HG03469 (cell line): ENCODE data around the gene PALM.

Source experiments
- ATAC-seq: cut with Tn5 transposase; IDR thresholded peaks from one replicate; pipeline ENCODE4 v1.9.1; 2021; ENCODE audit warnings: mild to moderate bottlenecking, moderate library complexity, moderate number of reproducible peaks; ENCODE audit not compliant: unreplicated experiment

Gene PALM

GRCh38 chr19:750640-751423 is 42.1 kb downstream of the PALM start, which contains the start of gene MISP:
Gene MISP, plus strand, starts transcription at chr19:751112. Its CDS starts 5,835 bp downstream, at chr19:756947.
- no peak for ATAC-seq

GRCh38 chr19:751501-752341 is 43.0 kb downstream of the PALM start:
- no peak for ATAC-seq

- no peak for ATAC-seq
Measured at GRCh38 chr19:752652-753517, 44.1 kb downstream of the PALM start.

GRCh38 chr19:754530-754929 is 45.8 kb downstream of the PALM start:
- ATAC-seq: no peak

GRCh38 chr19:755063-755462 is 46.3 kb downstream of the PALM start:
- no peak for ATAC-seq

DNA sequence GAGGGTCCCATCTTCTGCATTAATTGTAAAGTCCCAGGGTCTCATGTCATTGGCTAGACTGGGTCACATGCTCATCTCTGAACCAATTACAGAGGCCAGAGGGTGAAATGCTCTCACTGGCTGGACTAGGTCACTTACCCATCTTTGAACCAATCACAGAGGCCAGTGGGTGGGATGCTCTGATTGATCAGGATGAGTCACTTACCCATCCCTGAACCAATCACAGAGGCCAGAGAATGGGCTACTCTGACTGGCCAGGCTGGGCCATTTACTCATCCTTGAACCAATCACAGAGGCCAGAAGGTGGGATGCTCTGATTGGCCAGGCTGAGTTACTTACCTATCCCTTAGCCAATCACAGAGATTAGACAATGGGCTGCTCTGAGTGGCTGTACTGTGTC is 47.5 kb downstream of the PALM start:
- ATAC-seq: no peak

GRCh38 chr19:756821-757688 is 48.3 kb downstream of the PALM start:
- no peak for ATAC-seq

DNA sequence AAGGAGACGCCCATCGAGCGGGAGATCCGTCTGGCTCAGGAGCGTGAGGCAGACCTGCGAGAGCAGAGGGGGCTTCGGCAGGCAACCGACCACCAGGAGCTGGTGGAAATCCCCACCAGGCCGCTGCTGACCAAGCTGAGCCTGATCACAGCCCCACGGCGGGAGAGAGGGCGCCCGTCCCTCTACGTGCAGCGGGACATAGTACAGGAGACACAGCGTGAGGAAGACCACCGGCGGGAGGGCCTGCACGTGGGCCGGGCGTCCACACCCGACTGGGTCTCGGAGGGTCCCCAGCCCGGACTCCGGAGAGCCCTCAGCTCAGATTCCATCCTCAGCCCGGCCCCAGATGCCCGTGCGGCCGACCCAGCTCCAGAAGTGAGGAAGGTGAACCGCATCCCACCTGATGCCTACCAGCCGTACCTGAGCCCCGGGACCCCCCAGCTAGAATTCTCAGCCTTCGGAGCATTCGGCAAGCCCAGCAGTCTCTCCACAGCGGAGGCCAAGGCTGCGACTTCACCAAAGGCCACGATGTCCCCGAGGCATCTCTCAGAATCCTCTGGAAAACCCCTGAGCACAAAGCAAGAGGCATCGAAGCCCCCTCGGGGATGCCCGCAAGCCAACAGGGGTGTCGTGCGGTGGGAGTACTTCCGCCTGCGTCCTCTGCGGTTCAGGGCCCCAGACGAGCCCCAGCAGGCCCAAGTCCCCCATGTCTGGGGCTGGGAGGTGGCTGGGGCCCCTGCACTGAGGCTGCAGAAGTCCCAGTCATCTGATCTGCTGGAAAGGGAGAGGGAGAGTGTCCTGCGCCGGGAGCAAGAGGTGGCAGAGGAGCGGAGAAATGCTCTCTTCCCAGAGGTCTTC is 49.3 kb downstream of the PALM start:
- no peak for ATAC-seq

DNA sequence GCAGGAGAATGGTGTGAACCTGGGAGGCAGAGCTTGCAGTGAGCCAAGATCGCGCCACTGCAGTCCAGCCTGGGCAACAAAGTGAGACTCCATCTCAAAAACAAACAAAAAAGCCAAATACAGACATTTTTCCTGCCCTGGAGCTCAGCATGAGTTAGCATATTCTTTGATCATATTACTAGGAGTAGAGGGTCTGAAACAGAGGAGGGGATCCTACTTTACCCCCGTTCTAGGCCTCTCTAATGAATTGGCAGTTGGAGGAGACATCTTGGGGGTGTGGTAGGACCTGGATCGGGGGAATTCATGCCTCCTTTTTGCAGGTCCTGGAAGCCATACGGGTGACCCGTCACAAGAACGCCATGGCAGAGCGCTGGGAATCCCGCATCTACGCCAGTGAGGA is 54.4 kb downstream of the PALM start:
- no peak for ATAC-seq

DNA sequence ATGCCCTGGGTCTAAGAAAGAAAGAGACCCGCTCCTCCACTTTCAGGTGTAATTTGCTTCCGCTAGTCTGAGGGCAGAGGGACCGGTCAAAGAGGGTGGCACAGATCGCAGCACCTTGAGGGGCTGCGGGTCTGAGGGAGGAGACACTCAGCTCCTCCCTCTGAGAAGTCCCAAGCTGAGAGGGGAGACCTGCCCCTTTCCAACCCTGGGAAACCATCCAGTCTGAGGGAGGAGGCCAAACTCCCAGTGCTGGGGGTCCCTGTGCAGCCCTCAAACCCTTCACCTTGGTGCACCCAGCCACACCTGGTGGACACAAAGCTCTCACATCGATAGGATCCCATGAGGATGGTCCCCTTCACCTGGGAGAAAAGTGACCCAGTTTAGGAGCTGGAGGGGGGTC is 55.1 kb downstream of the PALM start:
- no peak for ATAC-seq

DNA sequence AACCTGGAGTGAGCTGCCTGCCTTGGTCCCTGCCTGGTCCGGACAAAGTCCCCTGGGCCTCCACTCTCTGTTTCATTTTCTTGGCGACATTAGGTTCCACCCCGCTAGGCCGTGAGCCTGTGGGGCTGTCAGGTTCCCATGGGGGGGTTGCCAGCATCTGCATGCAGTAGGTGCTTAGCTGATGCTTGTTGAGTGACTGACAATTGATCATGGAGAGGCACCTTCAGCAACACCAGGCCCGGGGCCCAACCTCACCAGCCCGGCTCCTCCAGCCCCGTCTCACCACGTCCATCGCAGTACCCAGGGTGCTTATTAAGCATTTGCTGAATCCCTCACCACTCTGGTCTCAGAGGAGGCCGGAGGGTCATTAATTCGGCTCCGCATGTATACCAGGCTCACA is 55.6 kb downstream of the PALM start:
- no peak for ATAC-seq

DNA sequence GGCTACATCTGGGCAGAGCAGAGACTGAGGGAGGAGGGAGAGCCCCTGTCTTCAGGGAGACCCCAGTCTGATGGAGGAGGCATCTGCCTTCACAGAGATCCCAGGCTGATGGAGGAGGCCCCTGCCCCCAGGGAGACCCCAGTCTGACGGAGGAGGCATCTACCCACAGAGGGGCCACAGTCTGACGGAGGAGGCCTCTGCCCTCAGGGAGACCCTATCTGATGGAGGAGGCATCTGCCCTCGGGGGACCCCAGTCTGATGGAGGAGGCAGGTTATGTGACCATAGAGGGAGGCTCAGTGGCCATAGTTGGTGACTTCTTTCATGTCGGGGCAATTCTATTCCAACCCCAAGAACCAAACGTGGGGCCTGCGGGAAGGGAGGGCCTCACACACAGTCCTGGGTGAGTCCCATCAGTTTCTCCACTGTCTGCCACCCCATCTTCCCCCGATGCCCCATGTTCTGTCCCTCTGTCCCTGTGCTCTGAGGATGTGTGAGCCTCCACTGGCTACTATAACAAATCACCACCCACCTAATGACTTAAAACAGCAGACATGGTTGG is 56.5 kb downstream of the PALM start:
- ATAC-seq: no peak

DNA sequence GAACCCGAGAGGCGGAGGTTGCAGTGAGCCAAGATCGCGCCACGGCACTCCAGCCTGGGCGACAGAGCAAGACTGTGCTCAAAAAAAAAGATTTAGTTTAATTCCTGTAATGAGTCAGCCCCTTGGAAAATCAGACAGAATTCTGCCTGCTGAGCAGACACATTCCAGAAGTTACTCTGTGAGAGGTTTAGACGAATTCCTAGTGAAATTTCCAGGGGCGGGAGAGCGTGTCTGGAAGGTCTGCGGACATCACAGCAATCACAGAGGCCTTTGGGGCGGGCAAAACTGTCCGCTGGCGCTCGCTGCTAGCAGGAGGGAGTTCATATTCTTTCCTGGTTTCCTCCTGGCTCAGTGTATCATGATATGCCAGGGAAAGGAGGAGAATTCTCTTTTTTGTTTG is 59.7 kb downstream of the PALM start:
- no peak for ATAC-seq

GRCh38 chr19:769616-770015 is 60.9 kb downstream of the PALM start:
- ATAC-seq: no peak

- ATAC-seq: no peak
Measured at GRCh38 chr19:771332-771785, 62.6 kb downstream of the PALM start.

DNA sequence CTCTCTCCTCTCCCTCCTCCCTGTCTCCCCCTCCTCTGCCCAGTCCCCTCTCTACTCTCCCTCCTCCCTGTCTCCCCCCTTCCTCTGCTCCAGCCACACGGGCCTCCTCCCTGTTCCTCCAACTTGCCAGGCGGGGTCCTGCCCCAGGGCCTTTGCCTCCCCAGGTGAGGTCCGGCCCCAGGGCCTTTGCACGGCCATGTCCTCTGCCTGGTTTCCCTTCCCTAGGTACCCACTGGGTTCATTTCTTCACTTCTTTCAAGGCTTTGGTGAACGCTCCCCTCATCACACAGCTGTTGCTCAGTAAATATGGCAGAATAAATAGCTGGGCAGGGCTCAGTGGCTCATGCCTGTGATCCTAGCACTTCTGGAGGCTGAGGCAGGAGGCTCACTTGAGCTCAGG is 63.3 kb downstream of the PALM start:
- ATAC-seq: no peak

GRCh38 chr19:772730-773436 is 64.1 kb downstream of the PALM start:
- no peak for ATAC-seq

DNA sequence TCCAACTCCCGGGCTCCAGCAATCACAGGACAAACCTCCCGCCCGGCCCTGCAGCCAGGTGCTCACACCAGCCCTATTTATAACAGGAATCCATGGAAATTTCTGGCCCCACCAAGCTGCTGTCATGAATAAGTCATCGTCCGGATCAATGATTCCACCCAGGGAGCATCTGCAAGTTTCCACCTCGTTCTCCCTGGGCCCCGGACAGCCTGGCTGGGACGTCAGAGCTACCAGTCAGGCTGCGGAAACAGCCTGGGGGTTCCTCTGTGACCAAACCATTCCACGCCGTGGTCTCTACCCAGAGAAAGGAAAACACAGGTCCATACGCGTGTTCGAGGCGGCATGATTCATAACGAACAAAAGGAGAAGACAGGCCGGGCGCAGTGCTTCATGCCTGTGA is 67.8 kb downstream of the PALM start:
- ATAC-seq: no peak
